K562 (cell line): ENCODE data around the gene ALOX12. TPM values are rescaled to one million over a fixed set of nuclear protein-coding genes. Genes with fewer than 3 reads are reported as not detected.
A peak's percentile ranks its signal among the peaks of the same experiment; 100 is the strongest.

ENCODE experiments used
- ATF3 ChIP-seq, 2 experiments: fragments of 450-650 bp in 1 of 2; sonication (generic) in 1 of 2; formaldehyde crosslinking in 1 of 2; IDR thresholded peaks in 1 of 2; conservative IDR thresholded peaks in 1 of 2; 2 replicates each; pipeline versions ENCODE4 v1.6.1 to v1.8.1; 2016 to 2023; ENCODE audit warnings: mild to moderate bottlenecking in 2 of 2, moderate library complexity in 2 of 2, inconsistent platforms in 1 of 2, missing genetic modification reagents in 1 of 2
- CTCFL ChIP-seq: IDR thresholded peaks from 2 replicates; pipeline ENCODE4 v1.6.1; 2011; ENCODE audit warnings: borderline replicate concordance, low read depth, mild to moderate bottlenecking, moderate library complexity, low read length; ENCODE audit not compliant: insufficient read depth, poor library complexity, severe bottlenecking
- DPF2 ChIP-seq: fragments of 450-650 bp; IDR thresholded peaks from 2 replicates; pipeline ENCODE4 v1.6.1; 2016
- FIP1L1 ChIP-seq: fragments of 200-400 bp; formaldehyde crosslinking; IDR thresholded peaks from 2 replicates; pipeline ENCODE4 v1.6.1; 2018; ENCODE audit warnings: mild to moderate bottlenecking, low read depth, low read length; ENCODE audit not compliant: poor library complexity, severe bottlenecking
- HLTF ChIP-seq: fragments of 450-650 bp; IDR thresholded peaks from 2 replicates; pipeline ENCODE4 v1.6.1; 2016
- HMBOX1 ChIP-seq: sonication (generic); IDR thresholded peaks from 2 replicates; pipeline ENCODE4 v1.6.1; 2016
- HSF4 ChIP-seq: fragments of 250-450 bp; sonication (Bioruptor Pico); IDR thresholded peaks from 2 replicates; pipeline ENCODE4 v2.1.2; 2022; ENCODE audit warnings: mild to moderate bottlenecking, moderate library complexity, borderline replicate concordance
- MAFF ChIP-seq: IDR thresholded peaks from 2 replicates; pipeline ENCODE4 v1.6.1; 2012; ENCODE audit warnings: low read length, improper control_type of control experiment
- RB1 ChIP-seq: fragments of 450-650 bp; IDR thresholded peaks from 2 replicates; pipeline ENCODE4 v1.6.1; 2017; ENCODE audit warnings: low read depth, mild to moderate bottlenecking
- SREBF1 ChIP-seq: fragments of 150-350 bp; IDR thresholded peaks from 2 replicates; pipeline ENCODE4 v1.6.1; 2014; ENCODE audit warnings: antibody characterized with exemption, low read depth, low read length, borderline replicate concordance
- TBP ChIP-seq: optimal IDR thresholded peaks from 2 replicates; pipeline ENCODE3; 2011; ENCODE audit warnings: low read depth, low read length, improper control_type of control experiment
- USF2 ChIP-seq: sonication (generic); formaldehyde crosslinking; IDR thresholded peaks from 2 replicates; pipeline ENCODE4 v1.5.0; 2020; ENCODE audit warnings: missing genetic modification reagents
- XRCC4 ChIP-seq: IDR thresholded peaks from one replicate; pipeline ENCODE4 v1.6.1; 2011; ENCODE audit not compliant: insufficient read depth, insufficient read length; ENCODE audit errors: extremely low read depth
- YBX1 ChIP-seq: fragments of 450-650 bp; IDR thresholded peaks from 2 replicates; pipeline ENCODE4 v1.7.1; 2016; ENCODE audit warnings: mild to moderate bottlenecking
- ZBTB1 ChIP-seq: sonication (generic); formaldehyde crosslinking; IDR thresholded peaks from 2 replicates; pipeline ENCODE4 v1.8.1; 2023; ENCODE audit warnings: missing genetic modification reagents, low read depth, mild to moderate bottlenecking, borderline replicate concordance
- polyA plus RNA-seq, 8 experiments: library from polyadenylated mRNA; depleted of rRNA in 4 of 8; stranded (reverse) in 5 of 8; unstranded in 3 of 8; fragments of >200 nt; fragmentation: Nextera tagmentation in 2 of 8; fragmentation: Illumina TruSeq in 1 of 8; extraction: Ambion mirVana in 2 of 8; extraction: Trizol in 1 of 8; gene quantifications; 2 replicates each; pipeline versions ENCODE4 v1.2.1 to v1.2.3, GENCODE V29; 2011 to 2014; ENCODE audit warnings: inconsistent platforms in 1 of 8, missing spikeins in 1 of 8
- total RNA-seq, 7 experiments: library from RNA; depleted of rRNA in 6 of 7; stranded (reverse); fragments of >200 nt in 6 of 7; fragmentation: Illumina TruSeq in 2 of 7; extraction: Trizol in 2 of 7; gene quantifications; 2 replicates each; pipeline versions ENCODE4 v1.2.1 to v1.2.3, GENCODE V29; 2011 to 2021; ENCODE audit warnings: low replicate concordance in 1 of 7
- TF ChIP-seq, protein P1 (sequence below): sonication (generic); formaldehyde crosslinking; IDR thresholded peaks from 2 replicates; pipeline ENCODE4 v1.9.0; 2022; ENCODE audit warnings: mild to moderate bottlenecking, missing genetic modification reagents
- TF ChIP-seq, protein P2 (sequence below): fragments of 450-650 bp; IDR thresholded peaks from 2 replicates; pipeline ENCODE4 v1.6.1; 2016; ENCODE audit warnings: antibody characterized with exemption
- TF ChIP-seq, protein P3 (sequence below), 2 experiments: IDR thresholded peaks; 2 replicates each; pipeline ENCODE4 v1.6.1; 2011; ENCODE audit warnings: borderline replicate concordance in 1 of 2, control low read depth in 1 of 2, low read depth in 1 of 2, low read length in 1 of 2, mild to moderate bottlenecking in 1 of 2, mixed read lengths in 1 of 2, moderate library complexity in 1 of 2; ENCODE audit not compliant: insufficient read depth in 1 of 2, insufficient read length in 1 of 2, poor library complexity in 1 of 2, severe bottlenecking in 1 of 2; ENCODE audit errors: extremely low read depth in 1 of 2

Gene ALOX12
- total and polyA plus RNA-seq, 9 of the 15 experiments (the other 6 are each of a cell fraction or from before 2014, with no cell fraction given), result 0.09 to 1.1 (median 0.47) TPM; not detected in 1

DNA sequence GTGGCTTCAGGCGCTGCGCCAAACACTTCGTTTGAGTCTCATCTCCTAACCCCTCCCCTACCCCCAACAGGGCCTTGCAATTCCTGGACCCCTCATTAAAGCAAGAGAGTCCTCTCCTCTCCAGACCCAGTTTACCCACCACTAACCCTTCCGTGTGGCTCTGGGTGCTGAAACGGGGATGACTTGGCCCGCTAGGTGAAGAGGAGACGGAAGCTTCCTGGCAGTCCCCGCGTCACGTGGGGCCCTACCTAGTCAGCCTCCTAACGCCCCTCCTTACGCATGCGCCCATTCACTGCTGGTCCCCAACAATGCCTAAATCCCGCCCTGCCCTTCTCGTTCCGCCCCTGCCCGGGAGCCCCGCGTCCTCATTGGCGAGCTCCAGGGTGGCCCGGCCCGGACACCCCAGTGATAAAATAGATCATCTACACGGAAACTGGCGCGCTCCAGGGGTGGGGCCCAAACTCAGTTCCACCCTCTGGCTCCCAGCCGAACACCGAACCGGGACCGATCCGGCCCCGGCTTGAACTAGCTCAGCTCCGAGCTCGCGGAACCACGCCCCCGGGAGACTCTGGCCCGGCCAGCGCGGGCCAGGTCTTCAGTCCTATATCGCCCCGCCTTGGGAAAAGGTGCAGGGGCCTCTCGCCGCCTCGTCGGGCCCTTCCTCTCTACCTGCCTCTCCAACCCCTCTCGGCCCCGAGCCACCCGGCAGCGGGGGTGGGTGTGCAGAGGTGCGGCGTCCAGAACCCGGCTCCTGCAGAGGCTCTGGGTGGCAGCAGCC lies 39.9 kb downstream of the ALOX12 start, which contains the start of gene SLC16A13 (continued):
- TF ChIP-seq CTCFL, result peak; percentile 61
- TF ChIP-seq MAFF, result no peak
- TF ChIP-seq, protein P1, sequence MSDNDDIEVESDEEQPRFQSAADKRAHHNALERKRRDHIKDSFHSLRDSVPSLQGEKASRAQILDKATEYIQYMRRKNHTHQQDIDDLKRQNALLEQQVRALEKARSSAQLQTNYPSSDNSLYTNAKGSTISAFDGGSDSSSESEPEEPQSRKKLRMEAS (CRISPR knock-in tag), result peak; percentile 79
- TF ChIP-seq FIP1L1, result no peak
- TF ChIP-seq DPF2, result no peak
- TF ChIP-seq USF2, result peak; percentile 98
- TF ChIP-seq YBX1, result no peak
- TF ChIP-seq HMBOX1, result peak; percentile 71
- TF ChIP-seq XRCC4, result no peak
- TF ChIP-seq, protein P2, sequence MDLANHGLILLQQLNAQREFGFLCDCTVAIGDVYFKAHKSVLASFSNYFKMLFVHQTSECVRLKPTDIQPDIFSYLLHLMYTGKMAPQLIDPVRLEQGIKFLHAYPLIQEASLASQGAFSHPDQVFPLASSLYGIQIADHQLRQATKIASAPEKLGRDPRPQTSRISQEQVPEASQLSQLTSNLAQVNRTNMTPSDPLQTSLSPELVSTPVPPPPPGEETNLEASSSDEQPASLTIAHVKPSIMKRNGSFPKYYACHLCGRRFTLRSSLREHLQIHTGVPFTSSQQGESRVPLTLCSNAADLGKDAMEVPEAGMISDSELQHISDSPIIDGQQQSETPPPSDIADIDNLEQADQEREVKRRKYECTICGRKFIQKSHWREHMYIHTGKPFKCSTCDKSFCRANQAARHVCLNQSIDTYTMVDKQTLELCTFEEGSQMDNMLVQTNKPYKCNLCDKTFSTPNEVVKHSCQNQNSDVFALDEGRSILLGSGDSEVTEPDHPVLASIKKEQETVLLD, result peak; percentile 37; the same call in 1 of the 2 replicates
- no peak for TF ChIP-seq HSF4
- no peak for TF ChIP-seq SREBF1
- TF ChIP-seq ATF3 (IDR thresholded peaks at IDR 0.05), result peak; percentile 40; the same call in 1 of the 2 replicates
- TF ChIP-seq ATF3 (CRISPR knock-in tag; conservative IDR thresholded peaks at IDR 0.05), result no peak
- peak; percentile 70 for TF ChIP-seq TBP
- peak; percentile 8; the same call in 1 of the 2 replicates for TF ChIP-seq RB1
- TF ChIP-seq HLTF, result no peak
- TF ChIP-seq, protein P3, sequence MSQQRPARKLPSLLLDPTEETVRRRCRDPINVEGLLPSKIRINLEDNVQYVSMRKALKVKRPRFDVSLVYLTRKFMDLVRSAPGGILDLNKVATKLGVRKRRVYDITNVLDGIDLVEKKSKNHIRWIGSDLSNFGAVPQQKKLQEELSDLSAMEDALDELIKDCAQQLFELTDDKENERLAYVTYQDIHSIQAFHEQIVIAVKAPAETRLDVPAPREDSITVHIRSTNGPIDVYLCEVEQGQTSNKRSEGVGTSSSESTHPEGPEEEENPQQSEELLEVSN (IDR thresholded peaks at IDR 0.05; ENCODE audit: borderline replicate concordance in 1 of 2, extremely low read depth in 1 of 2, insufficient read depth in 1 of 2, insufficient read length in 1 of 2, low read depth in 1 of 2, low read length in 1 of 2, poor library complexity in 1 of 2, severe bottlenecking in 1 of 2), result peak in 1 of 2 experiments; percentile 61
- TF ChIP-seq ZBTB1, result no peak
